Measurements from ENCODE around the gene ITSN1. TPM values are rescaled to one million over a fixed set of nuclear protein-coding genes. Genes with fewer than 3 reads are reported as not detected.

Gene ITSN1
- total RNA-seq, 4 donors from 2014 or later: 14.5 to 33.1 (median 26.9) TPM

DNA sequence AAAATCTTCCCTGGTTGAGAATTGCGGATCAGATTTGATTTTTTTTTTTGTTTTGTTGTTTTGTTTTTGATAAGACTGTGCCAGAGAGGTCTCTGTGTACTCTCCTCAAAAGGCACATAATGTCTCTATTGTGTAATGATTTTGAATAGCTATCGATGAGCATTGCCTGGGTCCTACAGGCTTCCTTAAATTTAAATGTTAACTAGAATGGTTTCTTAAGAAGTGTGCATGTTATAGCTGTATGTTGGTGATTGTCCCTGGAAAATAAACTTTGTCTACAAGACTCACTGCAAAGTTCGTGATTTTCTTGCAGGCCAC is 121.2 kb downstream of the ITSN1 start:
- Histone ChIP-seq H3K4me1 (peaks cover 0 to 13% of the 10 kb centered on the region in 2 donors), H3K27ac (no peak overlapping the region), H3K36me3 (peaks cover 0 to 5% of the 10 kb centered on the region in 2 donors), H3K9me3 (no peaks in the 10 kb centered on the region), H3K4me3 (no peak overlapping the region), H3K27me3 (no peaks in the 10 kb centered on the region)
- intact Hi-C loops (cut with DNase I; ENCODE audit: low total_unique reads) (no loop called here), in situ Hi-C loops (cut with MboI; ENCODE audit: low sequenced_read_pairs in 4 of 4) (no loop called here)
- DNase-seq (no peak), ATAC-seq (no peak)
- TF ChIP-seq POLR2A (IDR thresholded peaks at IDR 0.05): no peak
- TF ChIP-seq, protein P1, sequence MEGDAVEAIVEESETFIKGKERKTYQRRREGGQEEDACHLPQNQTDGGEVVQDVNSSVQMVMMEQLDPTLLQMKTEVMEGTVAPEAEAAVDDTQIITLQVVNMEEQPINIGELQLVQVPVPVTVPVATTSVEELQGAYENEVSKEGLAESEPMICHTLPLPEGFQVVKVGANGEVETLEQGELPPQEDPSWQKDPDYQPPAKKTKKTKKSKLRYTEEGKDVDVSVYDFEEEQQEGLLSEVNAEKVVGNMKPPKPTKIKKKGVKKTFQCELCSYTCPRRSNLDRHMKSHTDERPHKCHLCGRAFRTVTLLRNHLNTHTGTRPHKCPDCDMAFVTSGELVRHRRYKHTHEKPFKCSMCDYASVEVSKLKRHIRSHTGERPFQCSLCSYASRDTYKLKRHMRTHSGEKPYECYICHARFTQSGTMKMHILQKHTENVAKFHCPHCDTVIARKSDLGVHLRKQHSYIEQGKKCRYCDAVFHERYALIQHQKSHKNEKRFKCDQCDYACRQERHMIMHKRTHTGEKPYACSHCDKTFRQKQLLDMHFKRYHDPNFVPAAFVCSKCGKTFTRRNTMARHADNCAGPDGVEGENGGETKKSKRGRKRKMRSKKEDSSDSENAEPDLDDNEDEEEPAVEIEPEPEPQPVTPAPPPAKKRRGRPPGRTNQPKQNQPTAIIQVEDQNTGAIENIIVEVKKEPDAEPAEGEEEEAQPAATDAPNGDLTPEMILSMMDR (IDR thresholded peaks at IDR 0.05 in 4 of 5, conservative IDR thresholded peaks at IDR 0.05 in 1 of 5): no peak

DNA sequence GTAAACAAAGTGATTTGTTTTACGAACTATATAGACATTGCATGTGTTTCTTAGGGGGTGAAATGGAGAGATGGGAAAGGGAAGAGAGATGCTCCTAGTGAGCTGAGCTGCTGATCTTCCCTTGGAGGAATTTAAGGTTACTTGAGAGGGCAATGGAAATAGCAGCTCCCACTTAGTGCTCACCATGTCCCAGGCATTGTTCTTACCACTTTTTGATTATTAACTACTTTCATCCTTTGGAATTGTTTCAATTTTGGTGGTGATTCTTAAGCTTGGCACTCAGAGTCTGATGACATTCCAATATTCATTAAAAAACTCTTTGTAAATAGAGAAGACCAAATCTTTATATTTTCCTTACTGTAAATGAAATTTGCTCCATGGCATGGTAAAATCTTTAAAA is 124.9 kb downstream of the ITSN1 start:
- no peaks in the 10 kb centered on the region for H3K9me3 ChIP-seq
- in situ Hi-C loops (cut with MboI; ENCODE audit: low sequenced_read_pairs in 4 of 4) (no loop called here), intact Hi-C loops (cut with DNase I; ENCODE audit: low total_unique reads) (no loop called here)
- peaks cover 0 to 15% of the 10 kb centered on the region in 2 donors for H3K36me3 ChIP-seq
- H3K27ac ChIP-seq: no peak overlapping the region
- no peak for ATAC-seq
- H3K4me1 ChIP-seq: no peaks in the 10 kb centered on the region
- TF ChIP-seq, protein P1 (IDR thresholded peaks at IDR 0.05 in 4 of 5, conservative IDR thresholded peaks at IDR 0.05 in 1 of 5): no peak
- TF ChIP-seq POLR2A (IDR thresholded peaks at IDR 0.05): no peak
- no peak for DNase-seq
- no peak overlapping the region for H3K4me3 ChIP-seq
- H3K27me3 ChIP-seq: no peaks in the 10 kb centered on the region

DNA sequence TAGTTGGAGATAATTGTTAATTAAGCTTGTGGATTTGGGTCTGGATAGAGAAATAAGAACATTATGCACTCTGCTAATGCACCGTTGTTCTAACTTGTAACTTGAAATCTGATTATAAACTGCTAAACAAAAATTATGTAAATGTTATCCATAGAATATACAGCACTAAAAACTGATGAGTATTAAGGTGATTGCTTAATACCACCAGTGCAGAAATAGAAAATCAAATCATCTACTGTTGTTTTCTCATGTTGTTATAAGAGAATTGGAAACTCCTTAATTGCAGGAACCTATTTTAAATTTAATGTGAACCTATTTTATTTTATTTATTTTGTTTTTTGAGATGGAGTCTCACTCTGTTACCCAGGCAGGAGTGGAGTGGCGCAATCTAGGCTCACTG is 125.7 kb downstream of the ITSN1 start:
- intact Hi-C loops (cut with DNase I; ENCODE audit: low total_unique reads): no loop called here
- Histone ChIP-seq H3K4me3 (no peak overlapping the region), H3K36me3 (peaks cover 0 to 15% of the 10 kb centered on the region in 2 donors)

DNA sequence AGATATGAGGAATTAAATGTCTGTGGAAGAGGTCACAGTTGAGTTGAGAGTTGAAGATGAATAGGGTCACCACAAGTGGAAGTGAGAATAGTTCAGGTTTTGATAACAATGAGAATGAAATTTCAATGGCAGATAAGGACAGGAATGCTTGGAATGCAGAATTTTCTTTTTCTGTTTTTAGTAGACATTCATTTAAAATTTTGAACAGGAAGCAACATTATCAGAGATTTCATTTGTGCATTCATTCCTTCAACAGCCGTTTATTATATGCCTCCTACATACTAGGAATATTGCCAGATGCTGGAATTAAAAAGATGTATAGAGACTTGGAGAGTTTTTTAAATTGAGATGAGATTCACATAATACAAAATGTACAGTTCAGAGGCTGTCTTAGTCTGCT is 126.8 kb downstream of the ITSN1 start:
- no peak overlapping the region for H3K4me3 ChIP-seq
- ATAC-seq (no peak), DNase-seq (no peak)
- peaks cover 0 to 15% of the 10 kb centered on the region in 2 donors for H3K36me3 ChIP-seq
- H3K27me3 ChIP-seq: no peaks in the 10 kb centered on the region
- in situ Hi-C loops (cut with MboI; ENCODE audit: low sequenced_read_pairs in 4 of 4) (no loop called here), intact Hi-C loops (cut with DNase I; ENCODE audit: low total_unique reads) (no loop called here)
- H3K4me1 ChIP-seq: no peaks in the 10 kb centered on the region
- no peak overlapping the region for H3K27ac ChIP-seq
- TF ChIP-seq, protein P1 (IDR thresholded peaks at IDR 0.05 in 4 of 5, conservative IDR thresholded peaks at IDR 0.05 in 1 of 5): no peak
- no peak for TF ChIP-seq POLR2A (IDR thresholded peaks at IDR 0.05)
- H3K9me3 ChIP-seq: no peaks in the 10 kb centered on the region

More for the DNA sequence above, 125.7 kb downstream of the ITSN1 start:
- in situ Hi-C loops (cut with MboI; ENCODE audit: low sequenced_read_pairs in 4 of 4): no loop called here
- Histone ChIP-seq H3K27ac (no peak overlapping the region), H3K4me1 (no peaks in the 10 kb centered on the region), H3K27me3 (no peaks in the 10 kb centered on the region), H3K9me3 (no peaks in the 10 kb centered on the region)
- no peak for ATAC-seq
- TF ChIP-seq POLR2A (IDR thresholded peaks at IDR 0.05): no peak
- TF ChIP-seq, protein P1 (IDR thresholded peaks at IDR 0.05 in 4 of 5, conservative IDR thresholded peaks at IDR 0.05 in 1 of 5): no peak
- DNase-seq: no peak

DNA sequence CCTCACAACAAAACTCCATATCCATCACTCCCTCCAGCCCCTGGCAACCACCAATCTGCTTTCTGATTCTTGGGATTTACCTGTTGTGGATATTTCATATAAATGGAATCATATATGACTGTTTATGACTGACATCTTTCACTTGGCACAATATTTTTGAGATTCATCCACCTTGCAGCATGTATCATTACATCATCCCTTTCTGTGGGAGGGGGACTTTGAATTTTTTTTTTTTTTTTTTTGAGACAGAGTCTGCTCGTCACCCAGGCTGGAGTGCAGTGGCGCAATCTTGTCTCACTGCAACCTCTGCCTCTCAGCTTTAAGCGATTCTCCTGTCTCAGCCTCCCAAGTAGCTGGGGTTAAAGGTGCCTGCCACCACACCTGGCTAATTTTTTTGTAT is 128.2 kb downstream of the ITSN1 start:
- H3K27ac ChIP-seq: no peak overlapping the region
- ATAC-seq (no peak), DNase-seq (no peak)
- H3K9me3 ChIP-seq: no peaks in the 10 kb centered on the region
- TF ChIP-seq, protein P1 (IDR thresholded peaks at IDR 0.05 in 4 of 5, conservative IDR thresholded peaks at IDR 0.05 in 1 of 5): no peak
- TF ChIP-seq POLR2A (IDR thresholded peaks at IDR 0.05): no peak
- no peaks in the 10 kb centered on the region for H3K4me1 ChIP-seq
- H3K27me3 ChIP-seq: no peaks in the 10 kb centered on the region
- intact Hi-C loops (cut with DNase I; ENCODE audit: low total_unique reads): no loop called here
- H3K4me3 ChIP-seq: no peak overlapping the region
- peaks cover 0 to 15% of the 10 kb centered on the region in 2 donors for H3K36me3 ChIP-seq
- in situ Hi-C loops (cut with MboI; ENCODE audit: low sequenced_read_pairs in 4 of 4): no loop called here

All from gastrocnemius medialis (tissue), 4 donors.